ENCODE measurements around the gene HECTD2. TPM values are rescaled to one million over a fixed set of nuclear protein-coding genes. Genes with fewer than 3 reads are reported as not detected.

Gene HECTD2
- total RNA-seq, 2 experiments from 2014 or later = 0.92 to 1.0 TPM

DNA sequence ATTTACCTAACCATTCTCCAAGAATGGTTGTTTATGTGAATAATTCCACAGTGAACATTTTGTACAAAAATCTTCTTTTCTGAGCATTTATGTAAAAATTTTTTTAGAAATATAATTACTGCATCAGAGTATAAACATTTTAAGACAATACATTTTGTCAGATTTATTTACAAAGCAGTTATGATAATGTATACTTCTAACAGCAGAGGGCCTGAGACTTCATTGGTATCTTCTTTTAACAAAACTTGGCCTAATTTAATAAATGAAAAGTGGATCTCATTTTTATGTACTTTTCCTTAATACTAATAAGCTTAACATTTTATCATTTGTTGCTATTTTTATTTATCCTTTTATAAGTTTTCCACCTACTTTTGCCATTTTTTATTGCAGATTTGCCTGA, 69.4 kb downstream of the HECTD2 start:
- CTCF ChIA-PET = no interaction called here
- intact Hi-C loops (cut with DNase I, micrococcal nuclease) = no loop called here

DNA sequence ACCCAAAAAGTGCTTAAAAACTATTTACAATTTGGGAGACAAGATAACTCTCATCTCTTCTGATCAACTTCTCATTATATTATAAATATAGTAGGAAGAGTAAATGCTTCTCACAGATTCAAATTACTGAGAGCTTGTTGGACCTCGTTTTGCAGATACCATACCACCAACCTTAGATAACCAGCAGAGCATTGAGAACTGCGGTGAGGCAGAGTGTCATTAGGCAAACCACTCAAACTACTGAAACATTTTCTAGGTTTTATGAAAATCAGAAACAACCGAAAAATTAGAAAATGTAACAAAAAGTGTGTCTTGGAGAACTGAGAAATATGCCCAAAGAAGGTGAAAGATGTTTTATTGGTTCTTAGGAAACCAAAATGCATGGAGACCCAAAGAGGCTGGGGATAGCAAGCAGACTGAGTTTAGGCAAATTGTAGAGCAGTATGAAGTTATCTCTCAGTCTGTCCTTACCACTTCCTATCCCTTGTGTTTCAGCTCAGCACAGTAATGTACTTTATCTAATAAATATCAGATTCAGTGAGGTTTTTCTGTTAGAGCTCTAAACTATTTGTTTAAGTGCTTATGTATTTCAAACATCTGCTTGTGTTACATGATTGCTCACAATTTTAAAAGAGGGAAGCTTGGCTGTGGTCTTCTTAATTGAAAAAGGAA, 77.9 kb downstream of the HECTD2 start:
- Histone ChIP-seq H3K4me3 (ENCODE audit: low read length) (no peak overlapping the region), H3K4me1 (ENCODE audit: insufficient read depth, low read length) (no peaks in the 10 kb centered on the region), H3K9me3 (ENCODE audit: control insufficient read depth in 1 of 2, insufficient read depth in 1 of 2, low read length in 2 of 2) (no peaks in the 10 kb centered on the region), H3K27me3 (ENCODE audit: control insufficient read depth in 1 of 2, insufficient read depth in 2 of 2, low read length in 2 of 2) (no peaks in the 10 kb centered on the region), H3K36me3 (ENCODE audit: insufficient read depth, low read length) (no peaks in the 10 kb centered on the region), H3K27ac (ENCODE audit: low read depth in 1 of 2, low read length in 2 of 2) (no peak overlapping the region)
- intact Hi-C loops (cut with DNase I, micrococcal nuclease) = no loop called here
- Mint-ChIP-seq H3K4me3 (no peak overlapping the region), H3K27ac (no peak overlapping the region), H3K4me1 (ENCODE audit: low read depth) (no peaks in the 10 kb centered on the region), H3K27me3 (no peaks in the 10 kb centered on the region), H3K9me3 (no peaks in the 10 kb centered on the region), H3K36me3 (ENCODE audit: low read depth) (no peaks in the 10 kb centered on the region)
- TF ChIP-seq, protein P1, sequence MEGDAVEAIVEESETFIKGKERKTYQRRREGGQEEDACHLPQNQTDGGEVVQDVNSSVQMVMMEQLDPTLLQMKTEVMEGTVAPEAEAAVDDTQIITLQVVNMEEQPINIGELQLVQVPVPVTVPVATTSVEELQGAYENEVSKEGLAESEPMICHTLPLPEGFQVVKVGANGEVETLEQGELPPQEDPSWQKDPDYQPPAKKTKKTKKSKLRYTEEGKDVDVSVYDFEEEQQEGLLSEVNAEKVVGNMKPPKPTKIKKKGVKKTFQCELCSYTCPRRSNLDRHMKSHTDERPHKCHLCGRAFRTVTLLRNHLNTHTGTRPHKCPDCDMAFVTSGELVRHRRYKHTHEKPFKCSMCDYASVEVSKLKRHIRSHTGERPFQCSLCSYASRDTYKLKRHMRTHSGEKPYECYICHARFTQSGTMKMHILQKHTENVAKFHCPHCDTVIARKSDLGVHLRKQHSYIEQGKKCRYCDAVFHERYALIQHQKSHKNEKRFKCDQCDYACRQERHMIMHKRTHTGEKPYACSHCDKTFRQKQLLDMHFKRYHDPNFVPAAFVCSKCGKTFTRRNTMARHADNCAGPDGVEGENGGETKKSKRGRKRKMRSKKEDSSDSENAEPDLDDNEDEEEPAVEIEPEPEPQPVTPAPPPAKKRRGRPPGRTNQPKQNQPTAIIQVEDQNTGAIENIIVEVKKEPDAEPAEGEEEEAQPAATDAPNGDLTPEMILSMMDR (IDR thresholded peaks at IDR 0.05) = no peak
- CTCF ChIA-PET = interaction anchor here (1.1 kb wide), 1 partner anchor 65 kb away, joined by 3 read pairs; no protein-coding TSS in a partner anchor
- ATAC-seq (ENCODE audit: poor library complexity) = no peak
- POLR2A ChIA-PET = no interaction called here
- no peak for DNase-seq

More for the DNA sequence above, 69.4 kb downstream of the HECTD2 start:
- no peaks in the 10 kb centered on the region for H3K4me1 ChIP-seq (ENCODE audit: insufficient read depth, low read length)
- no peaks in the 10 kb centered on the region for H3K27me3 Mint-ChIP-seq
- POLR2A ChIA-PET = no interaction called here
- H3K27ac ChIP-seq (ENCODE audit: low read depth in 1 of 2, low read length in 2 of 2) = no peak overlapping the region
- no peaks in the 10 kb centered on the region for H3K27me3 ChIP-seq (ENCODE audit: control insufficient read depth in 1 of 2, insufficient read depth in 2 of 2, low read length in 2 of 2)
- H3K4me1 Mint-ChIP-seq (ENCODE audit: low read depth) = no peaks in the 10 kb centered on the region
- no peak overlapping the region for H3K4me3 Mint-ChIP-seq
- no peaks in the 10 kb centered on the region for H3K9me3 ChIP-seq (ENCODE audit: control insufficient read depth in 1 of 2, insufficient read depth in 1 of 2, low read length in 2 of 2)
- no peaks in the 10 kb centered on the region for H3K36me3 Mint-ChIP-seq (ENCODE audit: low read depth)
- H3K36me3 ChIP-seq (ENCODE audit: insufficient read depth, low read length) = no peaks in the 10 kb centered on the region
- DNase-seq (no peak), ATAC-seq (ENCODE audit: poor library complexity) (no peak)
- no peak overlapping the region for H3K27ac Mint-ChIP-seq
- TF ChIP-seq, protein P1 (IDR thresholded peaks at IDR 0.05) = no peak
- H3K4me3 ChIP-seq (ENCODE audit: low read length) = no peak overlapping the region
- no peaks in the 10 kb centered on the region for H3K9me3 Mint-ChIP-seq

DNA sequence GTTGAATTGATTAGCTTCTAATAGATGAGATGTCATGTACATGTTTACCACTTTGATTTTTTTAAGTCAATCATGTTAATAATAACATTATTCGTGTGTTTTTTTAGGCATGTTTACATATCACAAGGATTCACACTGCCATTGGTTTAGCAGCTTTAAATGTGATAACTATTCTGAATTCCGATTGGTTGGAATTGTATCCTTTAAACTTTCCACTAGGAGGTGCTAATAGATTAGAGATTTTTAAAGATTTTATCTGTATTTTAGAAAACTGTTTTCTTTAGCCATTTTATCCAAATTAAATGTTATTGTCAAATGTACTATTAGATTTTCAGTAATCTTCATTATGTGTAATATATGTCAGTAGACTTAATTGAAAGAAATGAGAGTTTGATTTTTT, 83.2 kb downstream of the HECTD2 start:
- H3K36me3 ChIP-seq (ENCODE audit: insufficient read depth, low read length) = no peaks in the 10 kb centered on the region
- H3K27ac ChIP-seq (ENCODE audit: low read depth in 1 of 2, low read length in 2 of 2) = no peak overlapping the region
- Mint-ChIP-seq H3K27ac (no peak overlapping the region), H3K27me3 (no peaks in the 10 kb centered on the region), H3K9me3 (no peaks in the 10 kb centered on the region), H3K4me3 (no peak overlapping the region), H3K36me3 (ENCODE audit: low read depth) (no peaks in the 10 kb centered on the region), H3K4me1 (ENCODE audit: low read depth) (no peaks in the 10 kb centered on the region)
- no peaks in the 10 kb centered on the region for H3K4me1 ChIP-seq (ENCODE audit: insufficient read depth, low read length)
- ATAC-seq (ENCODE audit: poor library complexity) (no peak), DNase-seq (no peak)
- ChIA-PET CTCF (interaction anchor here (1.1 kb wide), 1 partner anchor 24 kb away, joined by 3 read pairs; no protein-coding TSS in a partner anchor), POLR2A (no interaction called here)
- no peaks in the 10 kb centered on the region for H3K27me3 ChIP-seq (ENCODE audit: control insufficient read depth in 1 of 2, insufficient read depth in 2 of 2, low read length in 2 of 2)
- H3K4me3 ChIP-seq (ENCODE audit: low read length) = no peak overlapping the region
- TF ChIP-seq, protein P1 (IDR thresholded peaks at IDR 0.05) = no peak
- intact Hi-C loops (cut with DNase I, micrococcal nuclease) = no loop called here
- no peaks in the 10 kb centered on the region for H3K9me3 ChIP-seq (ENCODE audit: control insufficient read depth in 1 of 2, insufficient read depth in 1 of 2, low read length in 2 of 2)

Data from CD4-positive, alpha-beta T cell (primary cell).